Heart left ventricle (tissue), 13 donors: ENCODE measurements around the gene PPP1R14C.

Experiments
- POLR2A ChIP-seq, 2 donors: fragments of 450-650 bp; IDR thresholded peaks; one replicate each; pipeline ENCODE4 v1.6.1; 2017; ENCODE audit warnings: antibody characterized with exemption in 2 of 2, mild to moderate bottlenecking in 2 of 2, moderate library complexity in 2 of 2
- TF ChIP-seq, protein P1 (sequence below), 12 donors: fragments of 200-600 bp; sonication (generic) in 4 of 12; IDR thresholded peaks; one replicate each; pipeline versions ENCODE4 v1.5.0 to v1.8.0; 2018 to 2022; ENCODE audit warnings: antibody characterized with exemption in 12 of 12, mild to moderate bottlenecking in 5 of 12
- donor health status: ischemic (EF 13 %, LVEDD 7.1; RV severe dilation, severe dysfunction).
- donor health status: DM: no; HTN: yes; CAD: no.
- donor health status: DM: no; HTN: no; CAD: no.
- donor health status: ischemic (EF 25% LVEDD 6.9; RV normal size, moderate dysfunction).
- donor health status: ischemic (EF 25% LVEDD 5.7; RV mildly dilated, moderate dysfunction).
- donor health status: ischemic (EF 35%, LVEDD 5.7; RV mildly dilated, moderate dysfunction).
- donor health status: nonischemic (EF 11% LVEDD 7.7; RV severe dilation, severe dysfunction).
- donor health status: DM: yes; HTN: yes; CAD: no.
- donor health status: PGD.
- donor health status: ischemic (EF 29% LVEDD 5.4; RV normal size, mild dysfunction).
- donor health status: nonischemic (EF 23%, LVEDD 6.1; RV moderate dilation, normal function).

GRCh38 chr6:150272264-150272975 lies 129.6 kb downstream of the PPP1R14C start:
- no peak for TF ChIP-seq POLR2A (IDR thresholded peaks at IDR 0.05)
- TF ChIP-seq, protein P1, sequence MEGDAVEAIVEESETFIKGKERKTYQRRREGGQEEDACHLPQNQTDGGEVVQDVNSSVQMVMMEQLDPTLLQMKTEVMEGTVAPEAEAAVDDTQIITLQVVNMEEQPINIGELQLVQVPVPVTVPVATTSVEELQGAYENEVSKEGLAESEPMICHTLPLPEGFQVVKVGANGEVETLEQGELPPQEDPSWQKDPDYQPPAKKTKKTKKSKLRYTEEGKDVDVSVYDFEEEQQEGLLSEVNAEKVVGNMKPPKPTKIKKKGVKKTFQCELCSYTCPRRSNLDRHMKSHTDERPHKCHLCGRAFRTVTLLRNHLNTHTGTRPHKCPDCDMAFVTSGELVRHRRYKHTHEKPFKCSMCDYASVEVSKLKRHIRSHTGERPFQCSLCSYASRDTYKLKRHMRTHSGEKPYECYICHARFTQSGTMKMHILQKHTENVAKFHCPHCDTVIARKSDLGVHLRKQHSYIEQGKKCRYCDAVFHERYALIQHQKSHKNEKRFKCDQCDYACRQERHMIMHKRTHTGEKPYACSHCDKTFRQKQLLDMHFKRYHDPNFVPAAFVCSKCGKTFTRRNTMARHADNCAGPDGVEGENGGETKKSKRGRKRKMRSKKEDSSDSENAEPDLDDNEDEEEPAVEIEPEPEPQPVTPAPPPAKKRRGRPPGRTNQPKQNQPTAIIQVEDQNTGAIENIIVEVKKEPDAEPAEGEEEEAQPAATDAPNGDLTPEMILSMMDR (IDR thresholded peaks at IDR 0.05), result no peak
